Caco-2 (cell line): ENCODE results near the gene TRPC6. TPM values are rescaled to one million over a fixed set of nuclear protein-coding genes. Genes with fewer than 3 reads are reported as not detected.

Experiments used
- BruUV-seq: library from RNA; stranded (reverse); fragments of 400-500 nt; replicated peaks from 2 replicates; lab custom pipeline; 2021; lab: Mats Ljungman, UMichigan
- CTCF ChIA-PET: fragments of 300-600 bp; sonication (Branson Sonifier 250); formaldehyde crosslinking; loops from one replicate; lab custom pipeline; 2022; ENCODE audit warnings: antibody characterized with exemption; lab: Charles Lee
- POLR2A ChIA-PET: fragments of 300-600 bp; sonication (Branson Sonifier 250); formaldehyde crosslinking; loops from one replicate; lab custom pipeline; 2022; ENCODE audit warnings: antibody characterized with exemption; lab: Charles Lee
- DNase-seq, 2 experiments: peaks; one replicate each; pipeline versions ENCODE4 v3.0.0 to v3.0.0-alpha.2; 2020 to 2022
- H3K27me3 ChIP-seq: replicated peaks from 2 replicates; pipeline ENCODE4 v1.6.0; 2011; ENCODE audit warnings: low read length; ENCODE audit not compliant: control insufficient read depth, insufficient read depth
- H3K36me3 ChIP-seq: 2 replicates; pipeline ENCODE4 v1.5.1; 2011; ENCODE audit warnings: low read length; ENCODE audit not compliant: control insufficient read depth, insufficient read depth
- H3K4me1 ChIP-seq: fragments of 250-450 bp; sonication (Bioruptor Pico); 2 replicates; pipeline ENCODE4 v1.5.1; 2020; ENCODE audit warnings: mild to moderate bottlenecking
- H3K4me3 ChIP-seq: 2 replicates; pipeline ENCODE4 v1.5.1; 2011; ENCODE audit warnings: low read depth, mild to moderate bottlenecking, control low read depth, low read length
- H3K9me3 ChIP-seq: fragments of 250-450 bp; sonication (Bioruptor Pico); 2 replicates; pipeline ENCODE4 v1.5.1; 2020; ENCODE audit warnings: mild to moderate bottlenecking, moderate library complexity
- H3K27ac Mint-ChIP-seq: one replicate; pipeline ENCODE4 v1.8.0; 2022; ENCODE audit warnings: mixed read lengths; ENCODE audit not compliant: unreplicated experiment
- H3K27me3 Mint-ChIP-seq: one replicate; pipeline ENCODE4 v1.8.0; 2022; ENCODE audit warnings: mixed read lengths; ENCODE audit not compliant: insufficient read depth, unreplicated experiment
- H3K36me3 Mint-ChIP-seq: one replicate; pipeline ENCODE4 v1.8.0; 2022; ENCODE audit warnings: mild to moderate bottlenecking, mixed read lengths; ENCODE audit not compliant: insufficient read depth, unreplicated experiment
- H3K4me1 Mint-ChIP-seq: one replicate; pipeline ENCODE4 v1.8.0; 2022; ENCODE audit warnings: low read depth, mixed read lengths; ENCODE audit not compliant: unreplicated experiment
- H3K4me3 Mint-ChIP-seq: one replicate; pipeline ENCODE4 v1.8.0; 2022; ENCODE audit warnings: mild to moderate bottlenecking, moderate library complexity, mixed read lengths; ENCODE audit not compliant: unreplicated experiment
- H3K9me3 Mint-ChIP-seq: one replicate; pipeline ENCODE4 v1.8.0; 2022; ENCODE audit warnings: mixed read lengths; ENCODE audit not compliant: unreplicated experiment
- CTCF ChIP-seq, 2 experiments: fragments of 200-600 bp in 1 of 2; IDR thresholded peaks; 1 replicate in 1 of 2; 2 replicates in 1 of 2; pipeline versions ENCODE4 v1.5.1 to v1.8.0; 2011 to 2022; ENCODE audit warnings: antibody characterized with exemption in 1 of 2, control low read depth in 1 of 2, inconsistent platforms in 1 of 2, low read depth in 1 of 2, low read length in 1 of 2, mild to moderate bottlenecking in 1 of 2, moderate library complexity in 1 of 2; ENCODE audit not compliant: insufficient read depth in 1 of 2, severe bottlenecking in 1 of 2, unreplicated experiment in 1 of 2
- intact Hi-C: fragments of 100-400 bp; cut with micrococcal nuclease; formaldehyde crosslinking; loops from one replicate; pipeline ENCODE4 v1.10.0; 2022; ENCODE audit not compliant: unreplicated experiment
- total RNA-seq: library from RNA; stranded (reverse); gene quantifications from 2 replicates; pipeline ENCODE4 v1.2.3, GENCODE V29; 2022

TRPC6 gene
- total RNA-seq, 1 experiment from 2014 or later, result 0.14 TPM

DNA sequence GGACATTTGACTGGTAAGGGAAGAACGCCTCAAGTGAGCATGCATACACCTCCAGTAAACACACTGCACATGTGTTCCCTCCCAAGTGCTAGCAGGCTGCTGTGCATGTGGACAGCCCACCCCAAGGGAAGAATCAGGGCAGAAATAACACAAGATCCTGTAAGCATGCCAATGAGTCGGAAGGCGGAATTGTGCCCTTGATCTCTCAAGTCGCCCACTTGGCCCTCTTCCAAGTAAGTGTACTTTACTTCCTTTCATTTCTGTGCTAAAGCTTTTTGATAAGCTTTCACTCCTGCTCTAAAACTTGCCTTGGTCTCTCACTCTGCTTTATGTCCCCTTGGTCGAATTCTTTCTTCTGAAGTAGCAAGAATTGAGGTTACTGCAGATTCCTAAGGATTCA is 139.6 kb downstream of the TRPC6 start:
- no peak for TF ChIP-seq CTCF (IDR thresholded peaks at IDR 0.05; ENCODE audit: insufficient read depth in 1 of 2, low read depth in 1 of 2, low read length in 1 of 2, severe bottlenecking in 1 of 2, unreplicated experiment in 1 of 2)
- Mint-ChIP-seq H3K27ac (no peak overlapping the region), H3K4me1 (peaks cover 6% of the 10 kb centered on the region), H3K36me3 (no peaks in the 10 kb centered on the region), H3K9me3 (no peaks in the 10 kb centered on the region), H3K4me3 (no peak overlapping the region), H3K27me3 (no peaks in the 10 kb centered on the region)
- H3K36me3 ChIP-seq, result no peaks in the 10 kb centered on the region
- intact Hi-C loops, result no loop called here
- POLR2A ChIA-PET, result no interaction called here
- H3K9me3 ChIP-seq, result no peaks in the 10 kb centered on the region
- no peak overlapping the region for H3K4me3 ChIP-seq
- no peaks in the 10 kb centered on the region for H3K27me3 ChIP-seq
- no peaks in the 10 kb centered on the region for H3K4me1 ChIP-seq
- no peak for DNase-seq
- CTCF ChIA-PET, result no interaction called here
- no TSS peak for BruUV-seq

DNA sequence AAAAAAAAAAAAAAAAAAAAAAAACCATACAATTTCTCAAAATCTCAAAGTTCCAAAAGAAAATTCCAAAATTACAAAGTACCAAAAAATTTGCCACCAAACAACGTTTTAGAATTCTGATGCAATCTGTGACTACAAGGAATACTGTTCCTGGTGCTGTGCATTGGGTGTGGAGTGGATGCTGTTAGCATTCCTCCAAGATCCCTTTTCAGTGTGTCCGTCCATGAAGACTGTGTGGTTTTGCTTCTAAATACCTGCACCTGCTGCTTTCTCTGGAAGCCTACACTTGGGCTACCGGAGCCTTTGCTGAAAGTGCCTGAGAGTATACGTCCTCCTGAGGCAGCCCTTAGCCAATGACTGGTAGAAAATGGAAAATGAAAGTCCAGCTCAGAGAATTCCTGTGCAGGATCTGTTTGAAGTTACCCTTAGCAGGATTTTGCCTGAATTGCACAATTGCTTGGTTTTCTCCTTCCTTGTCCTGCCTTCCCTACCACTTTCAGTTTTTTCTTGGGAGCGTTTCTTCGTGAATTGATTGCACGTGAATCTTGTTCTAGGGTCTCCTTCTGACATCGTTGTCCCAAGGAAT is 140.8 kb downstream of the TRPC6 start:
- intact Hi-C loops, result no loop called here
- no peak overlapping the region for H3K27ac Mint-ChIP-seq
- CTCF ChIA-PET, result no interaction called here

GRCh38 chr11:101442171-101442570 is 141.6 kb downstream of the TRPC6 start:
- H3K4me3 Mint-ChIP-seq, result no peak overlapping the region
- no peak overlapping the region for H3K27ac Mint-ChIP-seq
- intact Hi-C loops, result no loop called here
- H3K36me3 Mint-ChIP-seq, result no peaks in the 10 kb centered on the region
- H3K9me3 Mint-ChIP-seq, result no peaks in the 10 kb centered on the region
- ChIA-PET CTCF (no interaction called here), POLR2A (no interaction called here)
- Histone ChIP-seq H3K9me3 (no peaks in the 10 kb centered on the region), H3K36me3 (no peaks in the 10 kb centered on the region), H3K27me3 (no peaks in the 10 kb centered on the region), H3K4me1 (no peaks in the 10 kb centered on the region), H3K4me3 (no peak overlapping the region)
- DNase-seq, result no peak
- peaks cover 6% of the 10 kb centered on the region for H3K4me1 Mint-ChIP-seq
- no peak for TF ChIP-seq CTCF (IDR thresholded peaks at IDR 0.05; ENCODE audit: insufficient read depth in 1 of 2, low read depth in 1 of 2, low read length in 1 of 2, severe bottlenecking in 1 of 2, unreplicated experiment in 1 of 2)
- no TSS peak for BruUV-seq
- no peaks in the 10 kb centered on the region for H3K27me3 Mint-ChIP-seq

More for the DNA sequence above, 140.8 kb downstream of the TRPC6 start:
- no TSS peak for BruUV-seq
- Histone ChIP-seq H3K9me3 (no peaks in the 10 kb centered on the region), H3K4me3 (no peak overlapping the region), H3K36me3 (no peaks in the 10 kb centered on the region), H3K4me1 (no peaks in the 10 kb centered on the region), H3K27me3 (no peaks in the 10 kb centered on the region)
- no peak for TF ChIP-seq CTCF (IDR thresholded peaks at IDR 0.05; ENCODE audit: insufficient read depth in 1 of 2, low read depth in 1 of 2, low read length in 1 of 2, severe bottlenecking in 1 of 2, unreplicated experiment in 1 of 2)
- no peak for DNase-seq
- Mint-ChIP-seq H3K4me1 (peaks cover 6% of the 10 kb centered on the region), H3K9me3 (no peaks in the 10 kb centered on the region), H3K36me3 (no peaks in the 10 kb centered on the region), H3K4me3 (no peak overlapping the region), H3K27me3 (no peaks in the 10 kb centered on the region)
- POLR2A ChIA-PET, result no interaction called here
